GM12801 (cell line): ENCODE results near the gene PPFIA4.

Source experiments
- TF ChIP-seq, protein P1 (sequence below): IDR thresholded peaks from one replicate; pipeline ENCODE4 v1.5.1; 2011; ENCODE audit warnings: control low read depth; ENCODE audit not compliant: insufficient read length; ENCODE audit errors: extremely low read depth

Gene PPFIA4

DNA sequence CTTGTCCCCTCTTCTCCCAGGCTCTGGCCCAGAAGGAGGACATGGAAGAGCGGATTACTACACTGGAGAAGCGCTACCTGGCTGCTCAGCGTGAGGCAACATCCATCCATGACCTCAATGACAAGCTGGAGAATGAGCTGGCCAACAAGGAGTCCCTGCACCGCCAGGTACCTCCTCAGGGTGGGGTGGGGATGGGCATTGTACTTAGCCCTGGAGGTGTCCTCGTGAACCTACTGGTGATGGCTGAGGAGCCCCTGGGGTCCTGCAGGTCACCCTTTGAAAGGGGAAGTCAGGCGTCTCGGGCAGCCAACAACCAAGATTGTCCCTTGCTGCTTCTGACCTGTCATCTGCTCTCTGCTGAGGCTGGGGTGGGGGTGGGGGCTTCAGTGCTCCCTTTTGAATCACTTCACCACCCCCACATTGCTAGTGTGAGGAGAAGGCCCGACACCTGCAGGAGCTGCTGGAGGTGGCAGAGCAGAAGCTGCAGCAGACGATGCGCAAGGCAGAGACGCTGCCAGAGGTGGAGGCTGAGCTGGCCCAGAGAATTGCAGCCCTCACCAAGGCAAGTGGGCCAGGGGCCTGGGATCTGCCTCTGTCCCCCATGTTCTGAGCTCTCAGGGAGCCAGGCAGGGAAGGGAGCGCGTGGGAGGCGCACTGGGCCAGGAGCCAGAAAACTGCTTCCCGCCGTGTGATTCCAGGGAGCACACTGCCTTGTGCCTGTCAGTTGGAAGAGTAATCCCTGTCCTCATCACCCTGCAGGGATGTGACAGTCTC, 19.7 kb downstream of the PPFIA4 start:
- TF ChIP-seq, protein P1, sequence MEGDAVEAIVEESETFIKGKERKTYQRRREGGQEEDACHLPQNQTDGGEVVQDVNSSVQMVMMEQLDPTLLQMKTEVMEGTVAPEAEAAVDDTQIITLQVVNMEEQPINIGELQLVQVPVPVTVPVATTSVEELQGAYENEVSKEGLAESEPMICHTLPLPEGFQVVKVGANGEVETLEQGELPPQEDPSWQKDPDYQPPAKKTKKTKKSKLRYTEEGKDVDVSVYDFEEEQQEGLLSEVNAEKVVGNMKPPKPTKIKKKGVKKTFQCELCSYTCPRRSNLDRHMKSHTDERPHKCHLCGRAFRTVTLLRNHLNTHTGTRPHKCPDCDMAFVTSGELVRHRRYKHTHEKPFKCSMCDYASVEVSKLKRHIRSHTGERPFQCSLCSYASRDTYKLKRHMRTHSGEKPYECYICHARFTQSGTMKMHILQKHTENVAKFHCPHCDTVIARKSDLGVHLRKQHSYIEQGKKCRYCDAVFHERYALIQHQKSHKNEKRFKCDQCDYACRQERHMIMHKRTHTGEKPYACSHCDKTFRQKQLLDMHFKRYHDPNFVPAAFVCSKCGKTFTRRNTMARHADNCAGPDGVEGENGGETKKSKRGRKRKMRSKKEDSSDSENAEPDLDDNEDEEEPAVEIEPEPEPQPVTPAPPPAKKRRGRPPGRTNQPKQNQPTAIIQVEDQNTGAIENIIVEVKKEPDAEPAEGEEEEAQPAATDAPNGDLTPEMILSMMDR, result no peak

DNA sequence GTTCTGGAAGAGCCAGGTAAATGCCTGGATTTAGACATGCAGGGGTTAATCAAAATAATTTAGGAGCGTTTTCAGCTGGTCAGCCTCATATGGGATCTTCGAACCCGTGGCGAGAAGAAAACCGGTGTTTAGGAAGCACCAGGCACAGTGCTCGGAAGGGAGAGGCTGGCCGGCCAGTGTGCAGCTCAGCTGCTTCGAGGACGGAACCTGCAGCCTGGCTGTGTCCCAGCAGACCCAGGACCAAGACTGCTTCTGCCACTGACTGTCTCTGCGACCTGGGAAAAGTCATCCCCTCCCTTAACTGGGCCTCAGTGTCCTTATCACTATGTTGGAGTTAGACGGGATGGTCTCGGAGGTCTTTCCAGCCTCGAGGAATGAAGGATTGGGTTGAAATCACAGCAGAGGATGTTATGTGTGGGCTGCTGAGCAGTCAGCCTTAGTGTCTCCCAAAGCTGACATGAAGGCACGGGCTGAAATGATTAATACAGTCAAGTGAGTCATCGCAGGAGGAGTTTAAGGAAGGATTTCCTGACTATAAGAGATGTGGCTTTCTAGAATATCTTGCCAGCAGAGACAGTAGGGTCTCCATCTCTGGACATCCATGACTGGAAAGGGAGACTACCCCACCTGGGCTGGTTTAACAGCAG, 20.8 kb downstream of the PPFIA4 start:
- TF ChIP-seq, protein P1, result no peak

DNA sequence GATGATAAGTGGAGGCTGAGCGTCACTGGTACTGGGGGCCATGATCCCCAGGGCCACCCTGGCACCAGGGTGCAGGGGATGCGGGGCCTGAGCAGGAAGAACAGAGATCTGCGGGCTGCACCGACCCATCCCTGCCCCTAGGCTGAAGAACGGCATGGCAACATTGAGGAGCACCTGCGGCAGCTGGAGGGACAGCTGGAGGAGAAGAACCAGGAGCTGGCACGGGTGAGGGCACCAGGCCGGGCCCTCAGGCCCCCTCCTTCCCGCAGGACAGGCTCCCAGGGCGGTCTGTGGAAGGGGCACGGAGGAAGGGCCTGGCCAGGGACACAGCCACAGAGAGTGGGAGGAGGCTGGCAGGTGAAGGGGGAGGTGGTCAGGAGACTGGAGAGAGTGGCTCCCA, 21.8 kb downstream of the PPFIA4 start:
- TF ChIP-seq, protein P1, result no peak

DNA sequence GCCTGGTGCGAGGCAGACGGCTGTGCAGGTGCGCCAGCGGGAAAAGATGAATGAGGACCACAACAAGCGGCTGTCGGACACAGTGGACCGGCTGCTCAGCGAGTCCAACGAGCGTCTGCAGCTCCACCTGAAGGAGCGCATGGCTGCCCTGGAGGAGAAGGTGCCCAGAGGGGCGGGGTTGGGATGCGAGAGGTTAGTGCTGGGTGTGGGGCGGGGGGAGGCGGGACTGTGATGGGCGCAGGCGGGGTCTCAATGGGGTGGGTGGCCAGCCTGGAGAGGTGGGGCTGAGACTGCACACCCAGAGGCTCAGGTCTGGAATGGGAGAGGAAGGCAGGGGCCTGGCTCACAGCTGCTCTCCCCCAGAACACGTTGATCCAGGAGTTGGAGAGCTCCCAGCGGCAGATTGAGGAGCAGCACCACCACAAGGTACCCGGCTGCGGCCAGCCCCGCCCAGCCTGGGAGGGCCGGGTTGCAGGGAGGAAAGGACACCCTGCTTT, 22.3 kb downstream of the PPFIA4 start:
- TF ChIP-seq, protein P1, result no peak

DNA sequence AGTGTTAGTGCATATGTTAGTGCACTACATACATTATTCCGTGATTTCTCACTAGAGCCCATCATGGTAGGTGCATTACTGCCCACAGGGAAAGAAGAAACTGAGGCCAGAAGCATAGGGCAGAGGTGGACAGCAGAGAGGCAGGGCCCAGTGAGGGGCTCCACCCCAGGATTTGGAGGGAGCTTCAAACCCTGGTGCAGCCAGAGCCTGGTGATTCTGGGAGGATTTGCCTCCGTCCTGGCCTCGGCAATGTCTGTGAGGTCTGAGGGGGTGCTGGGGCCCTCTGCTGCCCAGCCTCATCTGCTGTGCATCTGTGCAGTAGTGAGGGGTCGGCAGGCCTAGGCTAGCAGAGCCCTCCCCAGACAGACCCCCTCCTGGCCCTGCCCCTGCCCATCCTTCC, 22.8 kb downstream of the PPFIA4 start:
- TF ChIP-seq, protein P1, result no peak

DNA sequence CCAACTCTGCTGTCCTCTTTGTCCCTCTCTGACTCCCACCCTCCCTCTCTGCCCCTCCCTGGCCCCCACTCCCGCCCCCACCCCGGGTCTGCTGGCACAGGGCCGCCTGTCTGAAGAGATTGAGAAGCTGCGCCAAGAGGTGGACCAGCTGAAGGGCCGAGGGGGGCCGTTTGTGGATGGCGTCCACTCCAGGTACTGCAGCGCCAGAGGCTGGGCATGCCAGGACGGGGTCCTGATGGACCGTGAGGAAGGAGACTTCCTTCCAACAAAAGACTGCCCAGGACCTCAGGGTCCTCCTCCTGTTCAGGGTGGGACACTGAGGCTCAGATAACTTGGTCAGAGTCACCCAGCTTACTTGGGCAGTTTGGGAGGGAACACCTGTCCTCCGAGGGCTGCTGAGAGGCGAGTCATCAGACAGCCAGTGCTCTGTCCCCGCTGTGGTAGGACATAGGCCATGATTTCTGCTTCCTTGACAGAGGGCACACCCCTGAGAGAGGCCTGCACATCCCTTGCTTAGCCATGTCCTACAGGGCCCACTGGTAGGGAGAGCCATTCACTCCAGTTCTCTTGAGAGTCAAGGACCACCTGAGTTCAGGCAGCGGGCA, 23.4 kb downstream of the PPFIA4 start:
- TF ChIP-seq, protein P1, result no peak

DNA sequence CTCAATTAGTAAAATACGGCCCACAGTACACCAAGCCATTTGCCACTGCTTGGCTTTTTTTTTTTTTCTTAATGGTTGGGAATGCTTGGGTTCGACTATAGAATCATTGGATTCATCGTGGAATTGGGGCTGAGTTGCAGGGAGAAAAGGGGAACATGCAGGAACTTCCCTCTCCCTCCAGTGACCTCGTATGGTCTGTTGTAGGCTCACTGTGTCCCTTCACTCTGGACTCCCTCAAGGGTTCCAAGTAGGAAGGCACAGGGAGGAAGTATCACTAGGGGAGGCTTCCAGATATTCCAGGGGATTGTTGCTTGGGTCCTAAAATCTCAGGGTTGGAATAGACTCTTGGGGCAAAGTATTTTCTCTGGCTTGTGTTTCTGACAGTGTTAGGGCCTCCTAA, 24.5 kb downstream of the PPFIA4 start:
- TF ChIP-seq, protein P1, result no peak
